ENCODE data around the gene LYPD3.

LYPD3 gene

GRCh38 chr19:43422689-43423066, 42.7 kb downstream of the LYPD3 start:
- no peak overlapping the region for H3K4me3 ChIP-seq (ENCODE audit: low read length)
- TF ChIP-seq, protein P1, sequence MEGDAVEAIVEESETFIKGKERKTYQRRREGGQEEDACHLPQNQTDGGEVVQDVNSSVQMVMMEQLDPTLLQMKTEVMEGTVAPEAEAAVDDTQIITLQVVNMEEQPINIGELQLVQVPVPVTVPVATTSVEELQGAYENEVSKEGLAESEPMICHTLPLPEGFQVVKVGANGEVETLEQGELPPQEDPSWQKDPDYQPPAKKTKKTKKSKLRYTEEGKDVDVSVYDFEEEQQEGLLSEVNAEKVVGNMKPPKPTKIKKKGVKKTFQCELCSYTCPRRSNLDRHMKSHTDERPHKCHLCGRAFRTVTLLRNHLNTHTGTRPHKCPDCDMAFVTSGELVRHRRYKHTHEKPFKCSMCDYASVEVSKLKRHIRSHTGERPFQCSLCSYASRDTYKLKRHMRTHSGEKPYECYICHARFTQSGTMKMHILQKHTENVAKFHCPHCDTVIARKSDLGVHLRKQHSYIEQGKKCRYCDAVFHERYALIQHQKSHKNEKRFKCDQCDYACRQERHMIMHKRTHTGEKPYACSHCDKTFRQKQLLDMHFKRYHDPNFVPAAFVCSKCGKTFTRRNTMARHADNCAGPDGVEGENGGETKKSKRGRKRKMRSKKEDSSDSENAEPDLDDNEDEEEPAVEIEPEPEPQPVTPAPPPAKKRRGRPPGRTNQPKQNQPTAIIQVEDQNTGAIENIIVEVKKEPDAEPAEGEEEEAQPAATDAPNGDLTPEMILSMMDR (conservative IDR thresholded peaks at IDR 0.05; ENCODE audit: low read length): no peak
- no peak for DNase-seq (ENCODE audit: low read depth)

DNA sequence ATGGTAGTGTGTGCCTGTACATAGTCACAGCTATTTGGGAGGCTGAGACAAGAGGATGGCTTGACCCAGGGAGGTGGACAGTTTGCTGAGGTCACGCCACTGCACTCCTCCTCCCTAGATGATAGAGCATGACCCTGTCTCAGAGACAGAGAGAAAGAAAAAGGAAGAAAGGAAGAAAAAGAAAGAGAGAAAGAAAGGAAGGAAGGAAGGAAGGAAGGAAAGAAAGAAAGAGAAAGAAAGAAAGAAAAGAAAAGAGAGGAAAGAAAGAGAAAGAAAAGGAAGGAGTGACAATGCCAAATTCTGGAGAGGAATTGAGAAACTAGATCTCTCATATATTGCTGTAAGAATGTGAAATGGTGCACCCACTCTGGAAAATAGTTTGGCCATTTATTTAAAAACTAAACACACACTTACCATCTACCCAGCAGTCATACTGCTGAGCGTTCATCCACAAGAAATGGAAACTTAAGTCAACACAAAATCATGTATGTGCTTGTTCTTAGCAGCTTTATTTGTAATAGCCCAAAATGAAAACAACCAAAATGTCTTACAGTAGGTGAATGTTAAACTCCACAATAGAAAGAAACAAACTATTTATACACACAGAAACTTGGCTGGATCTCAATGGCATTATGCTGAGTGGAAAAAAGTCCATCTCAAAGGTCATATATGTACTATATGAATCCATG, 43.3 kb downstream of the LYPD3 start:
- no peak overlapping the region for H3K4me3 ChIP-seq (ENCODE audit: low read length)
- TF ChIP-seq, protein P1 (conservative IDR thresholded peaks at IDR 0.05; ENCODE audit: low read length): no peak
- DNase-seq (ENCODE audit: low read depth): no peak

DNA sequence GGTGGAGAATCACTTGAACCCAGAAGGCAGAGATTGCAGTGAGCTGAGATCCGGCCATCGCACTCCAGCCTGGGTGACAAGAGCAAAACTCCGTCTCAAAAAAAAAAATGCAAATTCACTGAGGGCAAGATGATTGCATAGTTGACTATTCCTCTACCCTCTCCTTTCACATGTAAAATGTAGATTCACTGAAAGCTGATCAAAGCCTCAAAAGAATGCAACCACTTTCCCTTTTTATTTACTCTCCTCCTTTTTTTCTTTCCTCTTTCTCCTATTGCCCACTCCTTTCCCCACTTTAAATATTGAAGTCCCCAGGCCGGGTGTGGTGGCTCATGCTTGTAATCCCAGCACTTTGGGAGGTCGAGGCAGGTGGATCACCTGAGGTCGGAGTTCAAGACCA, 44.5 kb downstream of the LYPD3 start:
- no peak for DNase-seq (ENCODE audit: low read depth)
- TF ChIP-seq, protein P1 (conservative IDR thresholded peaks at IDR 0.05; ENCODE audit: low read length): no peak
- no peak overlapping the region for H3K4me3 ChIP-seq (ENCODE audit: low read length)

GRCh38 chr19:43416951-43417623, 48.3 kb downstream of the LYPD3 start:
- no peak for DNase-seq (ENCODE audit: low read depth)
- H3K4me3 ChIP-seq (ENCODE audit: low read length): no peak overlapping the region
- TF ChIP-seq, protein P1 (conservative IDR thresholded peaks at IDR 0.05; ENCODE audit: low read length): no peak

- DNase-seq (ENCODE audit: low read depth): no peak
- TF ChIP-seq, protein P1 (conservative IDR thresholded peaks at IDR 0.05; ENCODE audit: low read length): no peak
- no peak within 1 kb of the TSS for H3K4me3 ChIP-seq (ENCODE audit: low read length)
These were observed 50.9 kb downstream of the LYPD3 start, which contains the start of gene TEX101 for GRCh38 chr19:43414554-43414953. TSS of gene TEX101 (plus strand) at chr19:43414890. CDS start at chr19:43415920, 1,030 bp downstream.

- H3K4me3 ChIP-seq (ENCODE audit: low read length): no peak overlapping the region
- no peak for DNase-seq (ENCODE audit: low read depth)
- TF ChIP-seq, protein P1 (conservative IDR thresholded peaks at IDR 0.05; ENCODE audit: low read length): no peak
These were observed 53.0 kb downstream of the LYPD3 start for GRCh38 chr19:43412441-43412840.
